GM10266 (cell line): ENCODE measurements around the gene CELA2A.

Experiments used
- DNase-seq: peaks from one replicate; pipeline ENCODE4 v3.0.0; 2012; ENCODE audit errors: extremely low spot score
- TF ChIP-seq, protein P1 (sequence below): IDR thresholded peaks from 2 replicates; pipeline ENCODE4 v1.5.1; 2012; ENCODE audit warnings: mild to moderate bottlenecking, low read depth; ENCODE audit not compliant: control insufficient read depth, insufficient read depth; ENCODE audit errors: missing control alignments

CELA2A gene

DNA sequence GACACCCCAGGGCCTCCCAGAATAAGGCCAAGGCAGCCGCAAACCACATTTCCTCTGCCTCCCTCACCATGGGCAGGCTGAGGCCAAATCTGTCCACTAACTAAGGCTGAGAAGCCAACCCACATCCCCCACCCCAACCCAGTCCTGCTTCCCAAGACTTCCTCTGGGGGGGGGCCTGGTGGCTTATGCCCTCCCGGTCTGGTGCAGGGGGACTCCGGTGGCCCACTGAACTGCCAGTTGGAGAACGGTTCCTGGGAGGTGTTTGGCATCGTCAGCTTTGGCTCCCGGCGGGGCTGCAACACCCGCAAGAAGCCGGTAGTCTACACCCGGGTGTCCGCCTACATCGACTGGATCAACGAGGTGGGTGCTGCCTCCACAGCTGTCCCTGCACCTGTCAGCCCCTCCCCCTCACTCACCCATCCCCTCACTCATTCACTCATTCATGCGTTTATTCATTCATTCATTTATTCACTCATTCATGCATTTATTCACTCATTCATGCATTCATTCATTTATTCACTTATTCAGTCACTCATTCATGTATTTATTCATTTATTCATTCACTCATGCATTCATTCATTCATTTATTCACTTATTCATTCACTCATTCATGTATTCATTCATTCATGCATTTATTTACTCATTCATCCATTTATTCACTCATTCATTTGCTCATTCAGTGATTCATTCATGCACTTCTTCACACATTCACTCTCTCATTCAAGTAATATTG lies 11.0 kb upstream of the CELA2A start:
- TF ChIP-seq, protein P1, sequence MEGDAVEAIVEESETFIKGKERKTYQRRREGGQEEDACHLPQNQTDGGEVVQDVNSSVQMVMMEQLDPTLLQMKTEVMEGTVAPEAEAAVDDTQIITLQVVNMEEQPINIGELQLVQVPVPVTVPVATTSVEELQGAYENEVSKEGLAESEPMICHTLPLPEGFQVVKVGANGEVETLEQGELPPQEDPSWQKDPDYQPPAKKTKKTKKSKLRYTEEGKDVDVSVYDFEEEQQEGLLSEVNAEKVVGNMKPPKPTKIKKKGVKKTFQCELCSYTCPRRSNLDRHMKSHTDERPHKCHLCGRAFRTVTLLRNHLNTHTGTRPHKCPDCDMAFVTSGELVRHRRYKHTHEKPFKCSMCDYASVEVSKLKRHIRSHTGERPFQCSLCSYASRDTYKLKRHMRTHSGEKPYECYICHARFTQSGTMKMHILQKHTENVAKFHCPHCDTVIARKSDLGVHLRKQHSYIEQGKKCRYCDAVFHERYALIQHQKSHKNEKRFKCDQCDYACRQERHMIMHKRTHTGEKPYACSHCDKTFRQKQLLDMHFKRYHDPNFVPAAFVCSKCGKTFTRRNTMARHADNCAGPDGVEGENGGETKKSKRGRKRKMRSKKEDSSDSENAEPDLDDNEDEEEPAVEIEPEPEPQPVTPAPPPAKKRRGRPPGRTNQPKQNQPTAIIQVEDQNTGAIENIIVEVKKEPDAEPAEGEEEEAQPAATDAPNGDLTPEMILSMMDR: no peak
- DNase-seq: no peak

- TF ChIP-seq, protein P1: no peak
- no peak for DNase-seq
Measured at GRCh38 chr1:15446212-15446611, 10.3 kb upstream of the CELA2A start.

DNA sequence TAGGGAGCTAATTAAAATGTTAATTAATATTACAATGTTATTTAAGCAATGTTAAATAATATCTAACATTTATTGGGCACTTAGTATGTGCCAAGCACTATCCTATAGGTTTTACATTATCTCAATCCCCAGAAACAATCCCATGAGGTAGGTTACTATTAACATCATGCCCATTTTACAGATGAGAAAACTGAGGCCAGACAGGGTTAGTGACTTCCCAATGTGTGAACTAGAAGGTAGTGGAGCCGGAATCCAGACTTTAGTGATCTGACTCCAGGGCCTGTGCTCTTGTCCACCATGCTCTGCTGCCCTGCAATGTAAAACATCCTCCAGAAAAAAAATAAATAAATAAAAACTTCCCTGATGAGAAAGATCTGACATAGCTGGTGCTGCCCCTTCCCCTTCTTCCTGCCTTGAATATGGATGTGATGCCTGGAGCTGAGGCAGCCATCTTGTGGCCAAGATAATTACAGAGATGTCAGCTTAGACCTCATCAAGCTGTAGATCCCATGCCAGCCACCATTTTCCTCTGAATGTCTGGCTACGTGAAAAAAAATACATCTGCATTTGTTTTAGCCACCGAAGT lies 7.6 kb upstream of the CELA2A start:
- TF ChIP-seq, protein P1: no peak
- DNase-seq: no peak

- no peak for DNase-seq
- TF ChIP-seq, protein P1: no peak
Measured at GRCh38 chr1:15449567-15449966, 7.0 kb upstream of the CELA2A start.

DNA sequence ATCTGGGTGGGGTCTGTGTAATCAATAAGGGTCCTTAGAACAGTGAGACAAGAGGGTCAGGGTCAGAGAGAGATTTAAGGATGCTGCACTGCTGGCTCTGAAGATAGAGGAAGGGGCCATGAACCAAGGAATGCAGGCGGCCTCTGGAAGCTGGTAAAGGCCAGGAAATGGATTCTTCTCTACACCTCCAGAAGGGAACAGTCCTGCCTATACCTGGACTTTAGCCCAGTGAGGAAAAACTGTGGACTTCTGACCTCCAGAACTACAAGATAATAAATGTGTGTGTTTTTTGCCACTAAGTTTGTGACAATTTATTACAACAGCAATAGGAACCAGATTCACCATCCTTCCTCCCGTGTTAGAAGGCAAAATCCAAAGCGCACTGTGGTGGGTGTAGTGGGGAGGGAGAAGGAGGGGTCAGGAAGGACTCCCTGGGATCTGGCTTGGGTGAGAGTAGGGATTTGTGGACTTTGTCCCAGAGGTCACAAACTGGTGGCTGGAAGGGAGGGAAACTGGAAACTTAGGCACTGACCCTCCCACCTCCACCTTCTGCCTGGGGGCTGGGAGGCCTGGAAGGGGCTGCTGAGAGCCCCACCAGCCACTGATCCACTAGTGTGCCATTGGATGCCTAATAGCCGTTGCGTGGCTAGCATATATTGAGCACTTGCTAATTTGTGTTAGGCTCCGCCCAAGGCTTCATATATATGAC lies 5.4 kb upstream of the CELA2A start:
- TF ChIP-seq, protein P1: no peak
- DNase-seq: no peak

DNA sequence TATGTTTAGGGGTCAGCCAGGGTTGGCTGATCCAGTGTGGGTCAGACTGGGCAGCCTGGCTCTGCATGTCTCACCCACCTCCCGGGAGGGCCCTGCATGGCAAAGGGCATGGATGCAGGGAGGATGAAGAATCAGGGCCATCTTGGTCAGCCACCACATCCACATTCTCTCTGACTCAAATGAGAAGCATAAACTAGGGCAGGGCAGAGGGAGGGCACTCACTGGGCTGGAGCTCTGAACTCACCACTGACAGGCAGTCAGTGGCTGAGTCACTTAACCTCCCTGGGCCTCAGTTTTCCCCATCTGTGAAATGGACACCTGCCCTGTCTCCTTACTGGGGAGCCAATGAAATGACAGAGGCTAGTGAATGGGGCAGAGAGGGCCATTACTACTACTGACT lies 4.3 kb upstream of the CELA2A start:
- DNase-seq: no peak
- TF ChIP-seq, protein P1: no peak
